Endothelial cell of umbilical vein (primary cell): ENCODE data around the gene C6orf132.

Source experiments
- EZH2 ChIP-seq: IDR thresholded peaks from 2 replicates; pipeline ENCODE4 v1.6.1; 2012; ENCODE audit warnings: borderline replicate concordance, low read depth, mild to moderate bottlenecking, moderate library complexity, low read length, inconsistent platforms; ENCODE audit not compliant: severe bottlenecking
- FOS ChIP-seq: IDR thresholded peaks from 2 replicates; pipeline ENCODE4 v1.6.1; 2011; ENCODE audit warnings: mild to moderate bottlenecking, low read length, moderate library complexity, borderline replicate concordance; ENCODE audit not compliant: insufficient read depth
- GATA2 ChIP-seq: IDR thresholded peaks from 2 replicates; pipeline ENCODE4 v1.7.0; 2011; ENCODE audit warnings: low read depth, mild to moderate bottlenecking, moderate library complexity, mixed read lengths, low read length; ENCODE audit not compliant: insufficient read length, insufficient read depth
- JUN ChIP-seq: IDR thresholded peaks from 2 replicates; pipeline ENCODE4 v1.6.1; 2011; ENCODE audit warnings: borderline replicate concordance, low read depth; ENCODE audit not compliant: insufficient read length, insufficient read depth
- MYC ChIP-seq: IDR thresholded peaks from one replicate; pipeline ENCODE4 v1.6.1; 2011; ENCODE audit warnings: mild to moderate bottlenecking, low read depth, low read length
- POLR2A ChIP-seq: IDR thresholded peaks from 2 replicates; pipeline ENCODE4 v1.6.1; 2012; ENCODE audit warnings: low read depth, mild to moderate bottlenecking, control low read depth, low read length
- POLR2AphosphoS5 ChIP-seq: IDR thresholded peaks from 2 replicates; pipeline ENCODE4 v1.6.1; 2012; ENCODE audit warnings: low read depth, mild to moderate bottlenecking, control low read depth, low read length, moderate library complexity; ENCODE audit not compliant: insufficient read depth
- TF ChIP-seq, protein P1 (sequence below), 2 donors: IDR thresholded peaks; 1 replicate in 1 of 2; 2 replicates in 1 of 2; pipeline ENCODE4 v1.5.1; 2011; ENCODE audit warnings: low read length in 2 of 2, mild to moderate bottlenecking in 2 of 2, moderate library complexity in 2 of 2, control low read depth in 1 of 2, inconsistent platforms in 1 of 2, low read depth in 1 of 2; ENCODE audit not compliant: insufficient read depth in 1 of 2; ENCODE audit errors: extremely low read depth in 1 of 2
- TF ChIP-seq, protein P2 (sequence below): IDR thresholded peaks from 2 replicates; pipeline ENCODE4 v1.6.1; 2011; ENCODE audit not compliant: insufficient read depth, insufficient read length

DNA sequence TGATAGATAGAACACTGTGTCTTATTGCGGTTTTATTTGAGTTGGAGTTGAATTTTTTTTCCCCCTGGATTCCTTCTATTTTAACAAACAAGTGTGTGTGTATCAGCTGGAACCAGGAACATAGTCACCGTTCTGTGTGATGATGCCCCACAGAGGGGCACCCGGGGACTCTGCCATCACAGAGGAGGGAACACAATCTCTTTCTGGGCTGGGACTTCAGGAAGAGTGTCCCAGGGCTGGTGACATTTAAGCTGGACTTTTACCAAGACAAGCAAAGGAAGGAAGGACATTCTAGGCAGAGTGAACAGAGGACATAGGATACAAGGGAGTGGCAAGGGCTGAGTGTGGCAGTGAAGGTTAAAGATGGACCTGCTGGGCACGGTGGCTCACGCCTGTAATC lies 58.9 kb downstream of the C6orf132 start:
- TF ChIP-seq, protein P1, sequence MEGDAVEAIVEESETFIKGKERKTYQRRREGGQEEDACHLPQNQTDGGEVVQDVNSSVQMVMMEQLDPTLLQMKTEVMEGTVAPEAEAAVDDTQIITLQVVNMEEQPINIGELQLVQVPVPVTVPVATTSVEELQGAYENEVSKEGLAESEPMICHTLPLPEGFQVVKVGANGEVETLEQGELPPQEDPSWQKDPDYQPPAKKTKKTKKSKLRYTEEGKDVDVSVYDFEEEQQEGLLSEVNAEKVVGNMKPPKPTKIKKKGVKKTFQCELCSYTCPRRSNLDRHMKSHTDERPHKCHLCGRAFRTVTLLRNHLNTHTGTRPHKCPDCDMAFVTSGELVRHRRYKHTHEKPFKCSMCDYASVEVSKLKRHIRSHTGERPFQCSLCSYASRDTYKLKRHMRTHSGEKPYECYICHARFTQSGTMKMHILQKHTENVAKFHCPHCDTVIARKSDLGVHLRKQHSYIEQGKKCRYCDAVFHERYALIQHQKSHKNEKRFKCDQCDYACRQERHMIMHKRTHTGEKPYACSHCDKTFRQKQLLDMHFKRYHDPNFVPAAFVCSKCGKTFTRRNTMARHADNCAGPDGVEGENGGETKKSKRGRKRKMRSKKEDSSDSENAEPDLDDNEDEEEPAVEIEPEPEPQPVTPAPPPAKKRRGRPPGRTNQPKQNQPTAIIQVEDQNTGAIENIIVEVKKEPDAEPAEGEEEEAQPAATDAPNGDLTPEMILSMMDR (IDR thresholded peaks at IDR 0.05; ENCODE audit: extremely low read depth in 1 of 2, insufficient read depth in 1 of 2, low read depth in 1 of 2, low read length in 2 of 2), result no peak
- TF ChIP-seq POLR2A, result no peak
- TF ChIP-seq POLR2AphosphoS5, result no peak
- TF ChIP-seq, protein P2, sequence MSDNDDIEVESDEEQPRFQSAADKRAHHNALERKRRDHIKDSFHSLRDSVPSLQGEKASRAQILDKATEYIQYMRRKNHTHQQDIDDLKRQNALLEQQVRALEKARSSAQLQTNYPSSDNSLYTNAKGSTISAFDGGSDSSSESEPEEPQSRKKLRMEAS, result no peak
- TF ChIP-seq JUN, result no peak
- TF ChIP-seq EZH2, result no peak
- no peak for TF ChIP-seq FOS
- no peak for TF ChIP-seq MYC
- no peak for TF ChIP-seq GATA2
